Measurements from ENCODE around the gene UBE2M. TPM values are rescaled to one million over a fixed set of nuclear protein-coding genes. Genes with fewer than 3 reads are reported as not detected.

Gene UBE2M
- total and polyA plus RNA-seq, 2 experiments from 2014 or later: 54.4 to 111 TPM

DNA sequence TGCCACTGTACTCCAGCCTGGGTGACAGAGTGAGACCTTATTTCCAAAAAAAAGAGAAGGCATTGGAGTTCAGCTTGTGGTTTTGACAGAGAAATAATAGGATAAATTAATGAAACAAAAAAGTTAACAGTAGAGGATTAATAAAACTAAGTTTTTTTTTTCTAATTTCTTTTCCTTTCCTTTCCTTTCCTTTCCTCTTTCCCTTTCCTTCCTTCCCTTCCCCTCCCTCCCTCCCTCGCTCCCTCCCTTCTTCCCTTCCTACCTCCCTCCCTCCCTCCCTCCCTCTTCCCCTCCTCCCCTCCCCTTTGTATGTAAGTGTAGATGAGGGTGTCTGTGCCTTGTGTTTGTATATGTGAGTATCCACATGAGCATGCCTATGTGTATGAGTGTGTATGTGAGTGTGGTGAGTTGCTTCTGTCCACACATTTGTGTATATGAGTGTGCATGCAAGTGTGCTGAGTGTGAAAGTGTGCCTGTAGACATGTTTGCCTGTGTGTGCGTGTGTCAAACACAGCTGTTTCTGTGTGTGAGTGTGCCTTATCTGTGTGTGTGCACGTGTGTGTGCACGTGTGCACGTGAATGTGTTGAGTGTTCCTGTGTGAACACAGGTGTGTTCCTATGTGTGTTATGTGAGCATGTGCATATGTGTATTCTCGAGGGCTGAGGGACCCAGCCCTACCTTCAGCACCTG lies 27.2 kb upstream of the UBE2M start:
- no peaks in the 10 kb centered on the region for H4K20me1 ChIP-seq (ENCODE audit: insufficient read depth, poor library complexity, severe bottlenecking)
- TF ChIP-seq EZH2 (IDR thresholded peaks at IDR 0.05; ENCODE audit: borderline replicate concordance) (no peak), EZH2phosphoT487 (IDR thresholded peaks at IDR 0.05; ENCODE audit: low read depth, severe bottlenecking, unreplicated experiment) (no peak)
- TF ChIP-seq, protein P1, sequence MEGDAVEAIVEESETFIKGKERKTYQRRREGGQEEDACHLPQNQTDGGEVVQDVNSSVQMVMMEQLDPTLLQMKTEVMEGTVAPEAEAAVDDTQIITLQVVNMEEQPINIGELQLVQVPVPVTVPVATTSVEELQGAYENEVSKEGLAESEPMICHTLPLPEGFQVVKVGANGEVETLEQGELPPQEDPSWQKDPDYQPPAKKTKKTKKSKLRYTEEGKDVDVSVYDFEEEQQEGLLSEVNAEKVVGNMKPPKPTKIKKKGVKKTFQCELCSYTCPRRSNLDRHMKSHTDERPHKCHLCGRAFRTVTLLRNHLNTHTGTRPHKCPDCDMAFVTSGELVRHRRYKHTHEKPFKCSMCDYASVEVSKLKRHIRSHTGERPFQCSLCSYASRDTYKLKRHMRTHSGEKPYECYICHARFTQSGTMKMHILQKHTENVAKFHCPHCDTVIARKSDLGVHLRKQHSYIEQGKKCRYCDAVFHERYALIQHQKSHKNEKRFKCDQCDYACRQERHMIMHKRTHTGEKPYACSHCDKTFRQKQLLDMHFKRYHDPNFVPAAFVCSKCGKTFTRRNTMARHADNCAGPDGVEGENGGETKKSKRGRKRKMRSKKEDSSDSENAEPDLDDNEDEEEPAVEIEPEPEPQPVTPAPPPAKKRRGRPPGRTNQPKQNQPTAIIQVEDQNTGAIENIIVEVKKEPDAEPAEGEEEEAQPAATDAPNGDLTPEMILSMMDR (IDR thresholded peaks at IDR 0.05; ENCODE audit: poor library complexity): no peak
- 87% methylated on average over 5 of the region's 6 CpGs for WGBS (ENCODE audit: low lambda C conversion rate, missing lambda C conversion rate)
- no peaks in the 10 kb centered on the region for H3K9me2 ChIP-seq (replicated peaks; ENCODE audit: insufficient read depth)
- H3K4me2 ChIP-seq: no peak overlapping the region
- H3K4me3 ChIP-seq: no peak overlapping the region
- H2AFZ ChIP-seq: no peak overlapping the region
- H3K79me2 ChIP-seq: no peaks in the 10 kb centered on the region
- no peak overlapping the region for H3K27ac ChIP-seq
- peaks cover 3% of the 10 kb centered on the region for H3K4me1 ChIP-seq (ENCODE audit: insufficient read depth)
- no peak for DNase-seq (ENCODE audit: low spot score)
- no peaks in the 10 kb centered on the region for H3K36me3 ChIP-seq (replicated peaks; ENCODE audit: insufficient read depth, low read depth)
- no peaks in the 10 kb centered on the region for H3K27me3 ChIP-seq
- no peaks in the 10 kb centered on the region for H3K9me3 ChIP-seq (ENCODE audit: low read depth)

DNA sequence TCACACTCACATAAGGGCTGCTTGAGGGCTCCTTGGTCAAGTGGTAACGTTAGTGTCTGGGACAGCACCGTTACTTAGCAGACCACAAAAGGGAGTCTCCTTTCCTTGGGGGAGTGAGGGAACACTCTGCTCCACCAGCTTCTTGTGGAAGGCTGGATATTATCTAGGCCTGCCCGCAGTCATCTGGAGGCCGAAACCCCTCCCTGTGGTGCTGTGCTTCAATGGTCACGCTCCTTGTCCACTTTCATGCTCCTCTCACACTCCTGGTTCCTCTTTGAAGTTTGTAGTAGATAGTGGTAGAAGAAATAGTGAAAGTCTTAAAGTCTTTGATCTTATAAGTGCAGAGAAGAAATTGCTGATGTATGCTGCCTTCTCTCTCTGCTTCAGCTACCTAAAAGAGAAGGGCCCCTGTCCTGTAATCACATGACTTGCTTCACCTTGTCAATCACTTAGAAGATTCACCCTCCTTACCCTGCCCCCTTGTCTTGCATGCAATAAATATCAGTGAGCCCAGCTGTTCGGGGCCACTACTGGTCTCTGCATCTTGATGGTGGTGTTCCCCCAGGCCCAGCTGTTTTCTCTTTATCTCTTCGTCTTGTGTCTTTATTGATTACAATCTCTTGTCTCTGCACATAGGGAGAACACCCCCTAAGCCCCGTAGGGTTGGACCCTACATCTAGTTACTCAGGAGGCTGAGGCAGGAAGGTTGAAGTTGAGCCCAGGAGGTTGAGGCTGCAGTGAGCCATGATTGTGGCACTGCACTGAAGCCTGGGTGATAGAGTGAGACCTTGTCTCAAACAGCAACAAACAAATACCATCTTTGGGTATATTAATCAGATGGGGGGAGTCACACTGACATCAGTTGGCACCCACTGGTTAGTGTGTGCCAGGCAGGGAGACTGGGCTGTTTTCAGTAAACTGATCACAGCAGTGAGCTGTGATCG lies 26.4 kb upstream of the UBE2M start:
- no peak for DNase-seq (ENCODE audit: low spot score)
- Histone ChIP-seq H3K9me2 (replicated peaks; ENCODE audit: insufficient read depth) (no peaks in the 10 kb centered on the region), H3K9me3 (ENCODE audit: low read depth) (no peaks in the 10 kb centered on the region), H3K36me3 (replicated peaks; ENCODE audit: insufficient read depth, low read depth) (no peaks in the 10 kb centered on the region), H4K20me1 (ENCODE audit: insufficient read depth, poor library complexity, severe bottlenecking) (no peaks in the 10 kb centered on the region), H3K27ac (no peak overlapping the region), H3K4me3 (no peak overlapping the region), H3K4me2 (no peak overlapping the region), H3K4me1 (ENCODE audit: insufficient read depth) (peaks cover 3% of the 10 kb centered on the region), H3K27me3 (no peaks in the 10 kb centered on the region), H2AFZ (no peak overlapping the region), H3K79me2 (peaks cover 5% of the 10 kb centered on the region)
- TF ChIP-seq EZH2 (IDR thresholded peaks at IDR 0.05; ENCODE audit: borderline replicate concordance) (no peak), EZH2phosphoT487 (IDR thresholded peaks at IDR 0.05; ENCODE audit: low read depth, severe bottlenecking, unreplicated experiment) (no peak)
- TF ChIP-seq, protein P1 (IDR thresholded peaks at IDR 0.05; ENCODE audit: poor library complexity): no peak
- WGBS (ENCODE audit: low lambda C conversion rate, missing lambda C conversion rate): 68% methylated on average over 9 of the region's 9 CpGs

DNA sequence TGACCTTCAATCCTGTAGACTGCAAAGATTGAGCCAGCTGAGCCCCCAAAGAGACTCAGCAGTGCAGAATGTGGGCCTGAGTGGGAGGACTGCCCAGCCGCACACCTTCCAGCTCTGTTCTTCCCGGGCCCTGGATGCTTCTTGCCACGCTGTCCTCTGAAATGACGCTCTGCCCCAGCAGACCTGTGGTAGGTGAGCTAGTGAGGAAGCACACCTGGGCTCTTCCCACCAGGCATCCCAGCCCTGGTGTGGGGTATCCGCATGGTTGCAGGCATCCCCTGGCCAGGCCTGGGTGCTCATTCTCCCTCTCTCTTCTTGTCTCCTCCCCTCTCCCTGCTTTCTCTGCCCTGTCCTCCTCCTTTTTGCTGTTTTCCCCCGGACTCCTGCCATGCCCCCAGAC lies 24.6 kb upstream of the UBE2M start:
- Histone ChIP-seq H3K4me2 (no peak overlapping the region), H3K4me3 (no peak overlapping the region), H3K9me3 (ENCODE audit: low read depth) (no peaks in the 10 kb centered on the region), H3K9me2 (replicated peaks; ENCODE audit: insufficient read depth) (no peaks in the 10 kb centered on the region), H4K20me1 (ENCODE audit: insufficient read depth, poor library complexity, severe bottlenecking) (no peaks in the 10 kb centered on the region), H2AFZ (no peak overlapping the region), H3K36me3 (replicated peaks; ENCODE audit: insufficient read depth, low read depth) (no peaks in the 10 kb centered on the region), H3K27ac (no peak overlapping the region), H3K4me1 (ENCODE audit: insufficient read depth) (peaks cover 3% of the 10 kb centered on the region), H3K27me3 (no peaks in the 10 kb centered on the region), H3K79me2 (peaks cover 20% of the 10 kb centered on the region)
- WGBS (ENCODE audit: low lambda C conversion rate, missing lambda C conversion rate): 97% methylated on average over 6 of the region's 6 CpGs
- DNase-seq (ENCODE audit: low spot score): no peak
- TF ChIP-seq EZH2phosphoT487 (IDR thresholded peaks at IDR 0.05; ENCODE audit: low read depth, severe bottlenecking, unreplicated experiment) (no peak), EZH2 (IDR thresholded peaks at IDR 0.05; ENCODE audit: borderline replicate concordance) (no peak)
- TF ChIP-seq, protein P1 (IDR thresholded peaks at IDR 0.05; ENCODE audit: poor library complexity): no peak

Data from hepatocyte (in vitro differentiated cells).